ENCODE measurements around the gene CCDC141.

- TF ChIP-seq CTCF (IDR thresholded peaks at IDR 0.05; ENCODE audit: borderline replicate concordance, extremely low read depth, low read length, poor library complexity, severe bottlenecking) (no peak), EZH2 (IDR thresholded peaks at IDR 0.05; ENCODE audit: borderline replicate concordance, low read depth, low read length, severe bottlenecking) (no peak)
Observed at GRCh38 chr2:178844701-178845100, 205.2 kb downstream of the CCDC141 start.
